Transverse colon (tissue), 4 donors: ENCODE measurements around the gene NSMF. TPM values are rescaled to one million over a fixed set of nuclear protein-coding genes. Genes with fewer than 3 reads are reported as not detected.

Experiments used
- DNase-seq: peaks from one replicate; pipeline ENCODE4 v3.0.0-alpha.2; 2019
- H3K27ac ChIP-seq, 4 donors: fragments of 200-600 bp; sonication (generic); 2 replicates each; pipeline ENCODE4 v1.5.1; 2016 to 2018; ENCODE audit warnings: inconsistent platforms in 4 of 4
- H3K27me3 ChIP-seq: fragments of 200-600 bp; sonication (generic); 2 replicates; pipeline ENCODE4 v1.5.1; 2017; ENCODE audit warnings: inconsistent platforms
- H3K36me3 ChIP-seq, 4 donors: fragments of 200-600 bp; sonication (generic); 2 replicates each; pipeline ENCODE4 v1.5.1; 2017 to 2019; ENCODE audit warnings: inconsistent platforms in 4 of 4
- H3K4me1 ChIP-seq, 4 donors: fragments of 200-600 bp; sonication (generic); 2 replicates each; pipeline ENCODE4 v1.5.1; 2017 to 2020; ENCODE audit warnings: inconsistent platforms in 4 of 4
- H3K4me3 ChIP-seq, 4 donors: fragments of 200-600 bp; sonication (generic); 1 replicate in 1 of 4; 2 replicates in 3 of 4; pipeline versions ENCODE4 v1.5.1 to v1.6.1; 2017 to 2019; ENCODE audit warnings: inconsistent platforms in 4 of 4
- H3K9me3 ChIP-seq, 2 donors: fragments of 200-600 bp; sonication (generic); 2 replicates each; pipeline ENCODE4 v1.5.1; 2017 to 2019; ENCODE audit warnings: inconsistent platforms in 2 of 2
- CTCF ChIP-seq, 5 experiments: fragments of 200-600 bp in 3 of 5; fragments of 450-650 bp in 2 of 5; sonication (generic) in 3 of 5; IDR thresholded peaks; 1 replicate in 2 of 5; 2 replicates in 3 of 5; pipeline ENCODE4 v1.5.1; 2016 to 2017; ENCODE audit warnings: antibody characterized with exemption in 5 of 5, inconsistent platforms in 3 of 5, mild to moderate bottlenecking in 2 of 5, moderate library complexity in 1 of 5
- EP300 ChIP-seq: sonication (generic); formaldehyde crosslinking; IDR thresholded peaks from one replicate; pipeline ENCODE4 v1.6.1; 2017; ENCODE audit warnings: antibody characterized with exemption, low read depth
- POLR2A ChIP-seq: fragments of 450-650 bp; IDR thresholded peaks from one replicate; pipeline ENCODE4 v1.6.1; 2016; ENCODE audit warnings: antibody characterized with exemption, mild to moderate bottlenecking, moderate library complexity
- POLR2AphosphoS5 ChIP-seq, 3 donors: sonication (generic); formaldehyde crosslinking; IDR thresholded peaks; one replicate each; pipeline ENCODE4 v1.6.1; 2016; ENCODE audit warnings: antibody characterized with exemption in 3 of 3
- WGBS, 2 donors: methylation state at CpG; one replicate each; pipeline ENCODE4 v1.1.5; 2018; ENCODE audit warnings: low coverage in 1 of 2; 5-methylcytosine and 5-hydroxymethylcytosine counted together
- in situ Hi-C, 4 donors: fragments of 200-750 bp; cut with MboI; loops; one replicate each; pipeline versions ENCODE4 v1.15.0 to v1.15.1; 2017; ENCODE audit warnings: low sequenced_read_pairs in 3 of 4, low pct_ligation_motif_present in 1 of 4, low pct_unique_long_range_greater_than_20kb in 1 of 4
- intact Hi-C: fragments of 100-400 bp; cut with DNase I; formaldehyde crosslinking; loops from one replicate; pipeline ENCODE4 v1.15.1; 2023; ENCODE audit warnings: low total_unique reads
- total RNA-seq, 4 donors: library from RNA; depleted of rRNA; stranded (reverse); fragments of >200 nt; gene quantifications; one replicate each; pipeline ENCODE4 v1.1.0, GENCODE V29; 2016

The NSMF gene
- total RNA-seq, 4 donors from 2014 or later, result 44.6 to 130 (median 55.2) TPM

- H3K27me3 ChIP-seq, result no peaks in the 10 kb centered on the region
- H3K4me1 ChIP-seq, result peaks cover 13 to 26% (median 22%) of the 10 kb centered on the region in 4 donors
- no peak overlapping the region for H3K4me3 ChIP-seq
- in situ Hi-C loops (no loop called here), intact Hi-C loops (no loop called here)
- peak; percentile 7 for DNase-seq
- no peaks in the 10 kb centered on the region for H3K9me3 ChIP-seq
- WGBS, 2 donors, result 75% methylated on average over 5 to 18 of the region's 18 CpGs
- H3K36me3 ChIP-seq, result no peaks in the 10 kb centered on the region
- TF ChIP-seq EP300 (no peak), POLR2AphosphoS5 (IDR thresholded peaks at IDR 0.05) (no peak), POLR2A (no peak), CTCF (IDR thresholded peaks at IDR 0.05) (no peak)
- no peak overlapping the region for H3K27ac ChIP-seq
These were observed 9.1 kb downstream of the NSMF start for GRCh38 chr9:137449931-137450538.

- intact Hi-C loops, result no loop called here
- Histone ChIP-seq H3K4me3 (no peak overlapping the region), H3K4me1 (peaks cover 6 to 20% (median 14%) of the 10 kb centered on the region in 4 donors), H3K36me3 (no peaks in the 10 kb centered on the region), H3K9me3 (no peaks in the 10 kb centered on the region), H3K27ac (no peak overlapping the region), H3K27me3 (no peaks in the 10 kb centered on the region)
- in situ Hi-C loops, result no loop called here
- TF ChIP-seq POLR2AphosphoS5 (IDR thresholded peaks at IDR 0.05), result no peak
- TF ChIP-seq EP300, result no peak
- no peak for TF ChIP-seq CTCF (IDR thresholded peaks at IDR 0.05)
- WGBS, 2 donors, result 87 to 100% methylated on average over 1 to 16 of the region's 36 CpGs
- DNase-seq, result peak; percentile 8
These were observed 9.9 kb downstream of the NSMF start for GRCh38 chr9:137449081-137449844.

DNA sequence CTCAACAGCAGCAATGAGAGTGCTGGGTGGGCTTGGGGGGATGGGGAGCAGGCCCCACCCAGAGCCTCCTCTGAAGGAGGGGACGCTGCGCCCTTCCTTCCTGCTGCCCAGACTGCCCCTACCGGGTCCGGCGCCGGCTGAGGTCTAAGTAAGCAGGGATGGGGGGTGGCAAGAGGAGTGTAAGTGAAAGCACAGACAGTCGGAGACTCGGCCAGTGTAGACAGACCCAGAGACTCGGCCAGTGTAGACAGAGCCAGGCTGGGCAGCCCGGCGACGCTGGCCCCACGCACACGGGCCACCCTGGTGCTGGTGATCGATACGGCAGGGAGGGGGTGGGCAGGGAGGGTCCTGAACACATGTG lies 10.6 kb downstream of the NSMF start:
- Histone ChIP-seq H3K36me3 (no peaks in the 10 kb centered on the region), H3K4me3 (no peak overlapping the region), H3K9me3 (no peaks in the 10 kb centered on the region), H3K27ac (no peak overlapping the region), H3K4me1 (peaks cover 5 to 16% (median 10%) of the 10 kb centered on the region in 4 donors), H3K27me3 (peaks cover 5% of the 10 kb centered on the region)
- intact Hi-C loops, result no loop called here
- DNase-seq, result no peak
- no peak for TF ChIP-seq POLR2AphosphoS5 (IDR thresholded peaks at IDR 0.05)
- TF ChIP-seq CTCF (IDR thresholded peaks at IDR 0.05), result no peak
- TF ChIP-seq EP300, result no peak
- no peak for TF ChIP-seq POLR2A
- in situ Hi-C loops, result no loop called here
- WGBS, 2 donors, result 95% methylated on average over 16 of the region's 16 CpGs; no CpG with 5 or more reads in 1 of the 2 donors

- no peaks in the 10 kb centered on the region for H3K9me3 ChIP-seq
- TF ChIP-seq POLR2AphosphoS5 (IDR thresholded peaks at IDR 0.05), result no peak
- TF ChIP-seq CTCF (IDR thresholded peaks at IDR 0.05), result no peak
- no peak for TF ChIP-seq EP300
- TF ChIP-seq POLR2A, result no peak
- in situ Hi-C loops (no loop called here), intact Hi-C loops (no loop called here)
- WGBS, 2 donors, result 84% methylated on average over 19 of the region's 27 CpGs; no CpG with 5 or more reads in 1 of the 2 donors
- no peaks in the 10 kb centered on the region for H3K36me3 ChIP-seq
- no peak overlapping the region for H3K4me3 ChIP-seq
- peaks cover 10% of the 10 kb centered on the region for H3K27me3 ChIP-seq
- peak; percentile 7 for DNase-seq
- peaks cover 0 to 12% (median 6%) of the 10 kb centered on the region in 4 donors for H3K4me1 ChIP-seq
- H3K27ac ChIP-seq, result no peak overlapping the region
These were observed 11.2 kb downstream of the NSMF start for GRCh38 chr9:137447722-137448601.
